T-helper 1 cell treated with Interleukin-12 subunit alpha and Interleukin-12 subunit beta and Interleukin-4 antibody, amounts not matched to agents 30 ng/mL and 1 ng/mL, for 36 hours (primary cell): ENCODE data around the gene ZNG1F. TPM values are rescaled to one million over a fixed set of nuclear protein-coding genes. Genes with fewer than 3 reads are reported as not detected.
"Not testable (repeated sequence)": the region's sequence is repeated elsewhere in the genome, so short reads cannot be mapped to it uniquely, and the experiment has no call there.

Source experiments
- intact Hi-C: fragments of 100-400 bp; cut with micrococcal nuclease; formaldehyde crosslinking; loops from one replicate; pipeline ENCODE4 v1.15.1; 2024
- total RNA-seq: library from RNA; stranded (reverse); gene quantifications from 2 replicates; pipeline ENCODE4 v1.2.3, GENCODE V29; 2022

Gene ZNG1F
- 6.2 and 7.6 TPM in 2 replicates for total RNA-seq

DNA sequence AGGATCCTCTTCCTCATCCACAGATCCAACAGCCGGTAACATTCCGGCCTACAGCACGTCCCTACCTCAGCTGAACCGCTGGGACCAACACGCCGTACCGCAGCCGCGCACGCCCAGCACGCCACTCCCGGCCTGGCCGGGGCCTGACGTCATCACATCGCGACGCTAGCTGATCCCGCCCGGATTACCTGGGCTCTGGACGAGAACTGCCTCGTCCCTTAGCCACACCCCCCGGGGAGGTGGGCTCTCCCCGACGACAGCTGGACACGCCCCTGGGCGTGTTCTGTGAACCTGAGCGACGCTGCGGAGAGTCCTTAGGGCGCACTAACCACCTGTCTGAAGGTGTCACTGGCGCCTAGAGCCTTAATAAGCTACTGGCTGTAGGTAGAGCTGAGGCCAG lies at the start of gene ZNG1F:
Gene ZNG1F (minus strand): TSS at position 101 of the 400 bp plus-strand sequence. CDS start 59 bp downstream, at position 42.
- intact Hi-C loops = not testable (repeated sequence)

GRCh38 chr9:41237110-41237749 lies 48.1 kb upstream of the ZNG1F start:
- intact Hi-C loops = not testable (repeated sequence)

DNA sequence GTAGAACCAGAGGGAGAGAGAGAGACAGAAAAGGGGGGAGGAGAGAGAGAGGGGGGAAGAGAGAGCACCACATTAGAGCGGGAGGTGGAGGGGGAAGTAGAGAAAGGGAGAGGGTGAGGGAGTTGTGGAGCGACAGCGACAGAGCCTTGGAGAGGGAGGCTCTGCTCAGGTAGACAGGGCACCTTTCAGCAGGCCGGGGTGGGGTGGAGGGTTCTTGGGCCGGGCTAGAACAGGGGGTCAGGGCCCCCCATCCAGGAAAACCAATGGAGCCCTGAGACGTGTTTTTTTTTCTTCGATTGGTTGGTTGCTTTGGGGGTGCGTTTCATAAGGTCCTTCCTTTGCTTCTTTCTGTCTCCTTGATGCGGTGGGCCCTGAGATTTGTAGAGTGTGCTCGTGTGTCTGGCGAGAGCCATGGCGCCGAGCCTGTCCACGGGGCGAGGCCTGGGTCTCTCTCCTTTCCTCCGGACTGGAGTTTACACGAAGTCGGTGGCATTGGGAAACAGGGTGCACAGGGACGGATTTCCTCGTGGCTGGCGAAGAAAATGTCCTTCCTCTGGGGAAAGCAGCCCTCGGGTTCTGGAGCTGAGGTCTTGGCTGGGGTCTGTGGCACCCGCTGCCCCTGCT lies 47.5 kb upstream of the ZNG1F start:
- intact Hi-C loops = not testable (repeated sequence)

DNA sequence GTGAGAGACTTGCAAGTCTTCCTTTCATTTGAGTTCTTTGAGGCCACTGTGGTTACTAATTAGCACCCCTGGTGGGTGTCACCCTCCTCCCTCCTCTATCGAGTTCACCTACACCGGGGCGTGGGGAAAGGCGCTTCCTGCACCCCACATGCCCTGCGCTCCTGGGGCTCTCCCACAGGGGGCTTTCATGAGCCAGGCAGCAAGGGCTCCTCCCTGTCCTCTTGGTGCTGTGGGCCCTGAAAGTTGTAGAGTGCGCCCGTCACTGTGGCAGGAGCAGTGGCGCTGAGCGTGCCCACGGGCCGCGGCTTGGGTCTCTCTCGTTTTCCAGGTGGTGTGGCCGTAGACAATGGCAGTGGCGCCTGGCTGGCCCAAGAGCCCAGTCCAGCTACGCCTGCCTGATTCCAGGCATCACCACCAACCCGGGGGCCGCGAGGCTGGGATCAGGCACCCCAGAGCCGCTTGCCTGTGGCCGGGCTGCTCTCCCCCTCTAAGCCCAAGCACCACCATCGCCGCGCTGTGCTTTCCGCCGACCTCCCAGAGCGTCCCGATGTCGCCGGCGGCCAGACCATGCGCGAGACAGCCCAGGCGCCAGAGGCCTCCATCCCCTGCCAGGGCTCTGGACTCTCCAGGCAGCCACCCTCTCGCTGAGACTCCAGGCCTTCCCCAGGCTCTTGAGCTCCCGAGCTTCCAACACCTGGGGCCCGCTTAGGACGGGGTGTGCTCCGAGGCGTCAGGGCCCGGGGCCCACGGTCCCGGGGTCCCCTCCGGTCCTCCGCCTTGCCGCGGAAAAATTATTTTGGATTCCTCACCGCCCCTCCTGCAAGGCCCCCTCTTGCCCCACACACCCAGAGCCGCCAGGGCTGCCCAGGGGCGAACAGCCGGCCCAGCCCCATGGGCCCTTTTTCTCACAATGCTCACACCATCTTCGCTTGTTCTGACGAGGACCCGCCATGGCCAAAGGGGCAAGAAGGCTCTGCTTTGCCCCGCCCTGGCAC lies 46.0 kb upstream of the ZNG1F start:
- intact Hi-C loops = not testable (repeated sequence)

DNA sequence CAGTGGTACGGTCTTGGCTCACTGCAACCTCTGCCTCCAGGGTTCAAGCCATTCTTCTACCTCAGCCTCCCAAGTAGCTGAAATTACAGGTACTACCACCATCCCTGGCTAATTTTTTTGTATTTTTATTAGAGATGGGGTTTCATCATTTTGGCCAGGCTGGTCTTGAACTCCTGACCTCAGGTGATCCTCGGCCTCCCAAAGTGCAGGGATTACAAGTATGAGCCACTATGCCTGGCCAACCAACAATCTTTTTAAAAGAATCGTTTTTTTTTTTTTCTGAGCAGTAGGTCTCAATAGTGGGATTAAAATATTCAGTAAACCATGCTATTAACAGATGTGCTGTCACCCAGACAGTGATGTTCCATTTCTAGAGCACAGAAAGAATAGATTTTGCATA lies 45.1 kb upstream of the ZNG1F start:
- intact Hi-C loops = not testable (repeated sequence)

DNA sequence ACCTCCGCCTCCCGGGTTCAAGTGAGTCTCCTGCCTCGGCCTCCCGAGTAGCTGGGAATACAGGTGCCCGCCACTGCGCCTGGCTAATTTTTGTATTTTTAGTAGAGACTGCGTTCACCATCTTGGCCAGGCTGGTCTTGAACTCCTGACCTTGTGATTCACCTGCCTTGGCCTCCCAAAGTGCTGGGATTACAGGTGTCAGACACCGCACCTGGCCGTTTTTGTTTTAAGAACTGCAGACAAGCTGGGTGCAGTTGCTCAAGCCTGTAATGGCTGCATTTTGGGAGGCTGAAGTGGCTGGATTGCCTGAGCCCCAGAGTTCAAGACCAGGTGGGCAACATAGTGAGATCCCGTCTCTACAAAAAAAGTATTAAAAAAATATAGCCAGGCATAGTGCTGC lies 43.2 kb upstream of the ZNG1F start:
- intact Hi-C loops = not testable (repeated sequence)

GRCh38 chr9:41230418-41230817 lies 41.3 kb upstream of the ZNG1F start:
- intact Hi-C loops = not testable (repeated sequence)

GRCh38 chr9:41229408-41230401 lies 40.6 kb upstream of the ZNG1F start:
- intact Hi-C loops = no loop called here

GRCh38 chr9:41219831-41220230 lies 30.7 kb upstream of the ZNG1F start:
- intact Hi-C loops = not testable (repeated sequence)

- intact Hi-C loops = not testable (repeated sequence)
These were observed 678 bp downstream of the ZNG1F start for GRCh38 chr9:41188439-41188838.

GRCh38 chr9:41174994-41175393 lies 14.1 kb downstream of the ZNG1F start:
- intact Hi-C loops = not testable (repeated sequence)

DNA sequence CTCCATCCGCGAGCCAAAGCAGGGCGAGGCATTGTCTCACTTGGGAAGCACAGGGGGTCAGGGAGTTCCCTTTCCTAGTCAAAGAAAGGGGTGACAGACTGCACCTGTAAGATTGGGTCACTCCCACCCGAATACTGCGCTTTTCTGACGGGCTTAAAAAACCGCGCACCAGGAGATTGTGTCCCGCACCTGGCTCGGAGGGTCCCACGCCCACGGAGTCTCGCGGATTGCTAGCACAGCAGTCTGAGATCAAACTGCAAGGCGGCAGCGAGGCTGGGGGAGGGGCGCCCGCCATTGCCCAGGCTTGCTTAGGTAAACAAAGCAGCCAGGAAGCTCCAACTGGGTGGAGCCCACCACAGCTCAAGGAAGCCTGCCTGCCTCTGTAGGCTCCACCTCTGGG lies 39.0 kb downstream of the ZNG1F start:
- intact Hi-C loops = not testable (repeated sequence)

DNA sequence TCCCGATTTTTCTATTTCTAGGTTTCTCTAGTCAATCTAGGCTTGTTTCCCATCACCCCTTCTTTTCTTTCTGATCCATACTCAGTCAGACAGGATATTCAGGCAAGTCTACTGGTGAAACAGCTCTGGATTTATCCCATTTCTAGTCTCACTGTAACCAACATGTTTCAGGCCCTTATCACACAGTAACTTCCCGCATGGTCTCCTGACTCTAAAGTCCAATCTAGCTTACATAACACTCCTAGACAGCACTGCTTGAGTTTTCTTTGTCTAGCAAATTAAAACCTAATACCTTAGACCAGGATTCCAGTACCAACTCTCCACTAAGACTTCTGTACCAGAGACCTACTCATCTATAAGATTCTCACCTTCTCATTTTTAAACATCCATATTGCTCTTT lies 47.2 kb downstream of the ZNG1F start:
- intact Hi-C loops = not testable (repeated sequence)

DNA sequence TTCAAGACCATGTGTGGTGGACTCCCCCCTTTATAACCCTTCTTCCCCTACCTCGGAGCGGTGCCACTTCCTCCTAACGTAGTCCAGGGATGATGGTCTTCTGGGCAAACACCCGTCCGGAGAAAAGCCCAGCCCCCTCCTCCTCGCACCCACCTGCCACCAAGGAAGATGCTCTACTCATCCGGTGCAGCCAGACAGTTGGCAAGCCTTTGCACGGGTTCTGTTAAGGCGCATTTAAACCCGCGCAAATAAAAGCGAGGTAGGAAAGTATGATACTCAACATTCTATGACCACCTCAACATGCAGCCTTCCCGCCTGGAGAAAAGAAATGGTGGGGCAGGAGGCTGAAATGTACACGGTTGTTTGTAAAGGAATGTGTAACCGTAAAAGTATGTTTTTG lies 60.5 kb downstream of the ZNG1F start, which contains the start of gene FOXD4L6:
Gene FOXD4L6 (minus strand): TSS at position 101 of the 400 bp plus-strand sequence. CDS start 298 bp downstream, outside the sequence.
- intact Hi-C loops = not testable (repeated sequence)

DNA sequence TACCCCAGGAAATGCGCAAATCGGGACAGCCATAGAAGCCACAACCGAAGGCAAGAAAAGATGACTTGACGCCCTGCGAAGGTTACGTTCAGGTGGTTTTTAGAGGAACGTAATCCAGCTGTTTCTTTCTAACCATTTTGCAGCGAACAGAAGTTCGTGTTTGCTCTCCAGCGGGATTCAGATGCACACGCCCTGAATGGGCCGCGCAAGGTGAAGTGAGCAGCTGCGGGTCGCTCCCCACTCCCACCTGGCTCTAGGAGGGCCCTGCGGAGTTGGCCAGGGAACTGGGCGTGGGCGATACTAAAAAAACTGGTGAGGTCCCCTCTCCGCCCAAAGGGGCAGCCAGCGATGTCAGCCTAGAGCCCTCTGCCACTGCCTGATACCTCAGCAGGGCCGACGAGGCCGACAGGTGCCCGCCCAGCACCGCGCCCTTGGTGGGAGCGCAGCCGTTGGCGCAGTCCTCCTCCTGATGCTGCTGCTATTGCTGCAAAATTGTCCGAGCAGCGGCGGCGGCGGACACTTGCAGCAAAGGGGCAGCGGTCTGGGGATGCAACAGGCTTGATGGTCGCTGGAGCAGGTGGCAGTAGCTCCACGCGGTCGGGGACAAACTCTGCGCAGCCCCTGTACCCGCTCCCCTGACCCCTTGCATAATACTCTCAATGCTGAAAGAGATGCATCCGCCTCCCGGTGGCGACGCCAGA lies 62.2 kb downstream of the ZNG1F start:
- intact Hi-C loops = not testable (repeated sequence)

DNA sequence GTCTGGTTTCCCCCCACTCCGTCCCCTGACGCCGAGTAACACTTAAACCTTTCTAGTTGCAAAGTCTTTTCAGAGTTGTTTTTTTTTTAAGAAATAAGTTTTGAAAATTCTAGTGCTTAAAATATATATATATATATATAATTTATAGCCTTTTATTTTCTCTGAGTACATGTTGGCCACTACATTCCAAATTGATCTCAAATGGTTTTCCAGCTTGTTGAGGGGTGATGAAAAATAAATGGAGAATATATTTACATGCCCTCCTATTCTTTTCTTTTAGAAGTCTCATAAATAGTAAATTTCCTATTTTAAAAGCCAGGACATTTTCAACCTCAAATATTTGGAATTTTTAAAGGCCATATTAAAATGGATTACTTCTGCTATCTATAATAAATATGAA lies 63.2 kb downstream of the ZNG1F start:
- intact Hi-C loops = not testable (repeated sequence)

GRCh38 chr9:41125109-41125658 lies 63.9 kb downstream of the ZNG1F start:
- intact Hi-C loops = not testable (repeated sequence)

- intact Hi-C loops = not testable (repeated sequence)
These were observed 64.6 kb downstream of the ZNG1F start for GRCh38 chr9:41124250-41125108.

DNA sequence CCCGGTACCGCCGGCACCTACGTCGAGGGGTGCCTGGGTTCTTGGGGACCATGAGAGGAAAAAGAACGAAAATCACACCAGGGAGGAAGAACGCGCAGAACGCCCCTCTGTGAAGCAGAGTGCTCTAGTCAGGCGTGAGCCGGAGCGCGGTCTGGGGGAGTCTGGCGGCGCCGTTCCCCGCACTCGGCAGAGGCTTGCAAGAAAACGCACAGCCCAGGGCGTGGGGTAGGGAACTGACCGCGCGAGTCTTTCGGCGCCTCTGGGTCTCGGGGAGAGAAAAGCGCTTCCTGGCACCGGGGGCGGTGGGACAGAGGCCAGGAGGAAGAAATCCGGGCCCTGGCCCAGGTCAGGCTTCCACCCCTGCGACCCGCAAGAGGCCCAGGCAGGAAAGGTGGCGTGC lies 65.3 kb downstream of the ZNG1F start:
- intact Hi-C loops = not testable (repeated sequence)
